ENCODE measurements around the gene PFDN5. TPM values are rescaled to one million over a fixed set of nuclear protein-coding genes. Genes with fewer than 3 reads are reported as not detected.

The PFDN5 gene
- total and polyA plus RNA-seq, 10 of the 15 experiments (the other 5 are each of a cell fraction or from before 2014, with no cell fraction given): 300 to 1,596 (median 495) TPM

- Histone ChIP-seq H2AFZ (ENCODE audit: control insufficient read depth, low read depth, low read length) (no peak overlapping the region), H4K20me1 (ENCODE audit: control insufficient read depth, insufficient read depth) (no peaks in the 10 kb centered on the region), H3K4me1 (ENCODE audit: control insufficient read depth, insufficient read depth, low read length) (no peaks in the 10 kb centered on the region), H3K27ac (ENCODE audit: control insufficient read depth, insufficient read depth) (no peak overlapping the region), H3K36me3 (ENCODE audit: control insufficient read depth in 2 of 2, insufficient read depth in 2 of 2, low read length in 1 of 2) (no peaks in the 10 kb centered on the region), H3K4me3 (no peak overlapping the region), H3K4me2 (ENCODE audit: control insufficient read depth, insufficient read depth) (no peak overlapping the region), H3K9ac (ENCODE audit: control insufficient read depth, insufficient read depth, low read length) (no peak overlapping the region), H3K27me3 (replicated peaks in 1 of 2; ENCODE audit: control insufficient read depth in 2 of 2, insufficient read depth in 2 of 2, low read length in 1 of 2) (peaks cover 3 to 4% of the 10 kb centered on the region in 2 experiments; a peak in 3 of 4 replicates), H3K9me3 (replicated peaks; ENCODE audit: control insufficient read depth, insufficient read depth, low read length) (no peaks in the 10 kb centered on the region), H3K79me2 (ENCODE audit: control insufficient read depth, insufficient read depth, low read length) (no peaks in the 10 kb centered on the region)
- no peak for DNase-seq (ENCODE audit: low read depth, low spot score)
- no peak for FAIRE-seq
- intact Hi-C loops (cut with micrococcal nuclease; ENCODE audit: unreplicated experiment): no loop called here
- no TSS peak for BruUV-seq (replicated peaks)
- ChIA-PET SMC1A (ENCODE audit: uncharacterized antibody, unreplicated experiment) (interaction anchor here (1.0 to 1.3 kb wide), 3 partner anchors 12 to 89 kb away, joined by 3 to 6 read pairs (median 4); no protein-coding TSS in a partner anchor), RAD21 (ENCODE audit: unreplicated experiment) (interaction anchor here (3.8 kb wide), 1 partner anchor 12 kb away, joined by 14 read pairs; no protein-coding TSS in a partner anchor), CTCF (interaction anchor here (1.0 to 15.1 kb wide), 6 partner anchors 8 to 176 kb away, joined by 3 to 240 read pairs (median 16); partner anchors contain the start of gene AAAS), POLR2A (interaction anchor here (1.1 kb wide), 1 partner anchor 11 kb away, joined by 3 read pairs; no protein-coding TSS in a partner anchor)
- TF ChIP-seq CTCF (IDR thresholded peaks at IDR 0.05 in 2 of 3, conservative IDR thresholded peaks at IDR 0.05 in 1 of 3; ENCODE audit: control insufficient read depth in 2 of 3, extremely low read depth in 1 of 3, insufficient read depth in 1 of 3, low read depth in 3 of 3, low read length in 3 of 3) (no peak), SMARCA5 (IDR thresholded peaks at IDR 0.05) (no peak), BHLHE40 (IDR thresholded peaks at IDR 0.05; ENCODE audit: borderline replicate concordance in 1 of 2, low read depth in 2 of 2, low read length in 1 of 2) (no peak), MEF2A (IDR thresholded peaks at IDR 0.05; ENCODE audit: insufficient read depth, low read depth, low read length) (no peak), RELB (IDR thresholded peaks at IDR 0.05; ENCODE audit: low read depth) (no peak), IRF4 (IDR thresholded peaks at IDR 0.05; ENCODE audit: low read depth, low read length) (no peak), ZNF274 (IDR thresholded peaks at IDR 0.05; ENCODE audit: insufficient read depth, insufficient read length) (no peak), IRF5 (IDR thresholded peaks at IDR 0.05; ENCODE audit: borderline replicate concordance) (no peak), KDM1A (IDR thresholded peaks at IDR 0.05; ENCODE audit: borderline replicate concordance) (no peak), HDGF (IDR thresholded peaks at IDR 0.05) (no peak), LARP7 (IDR thresholded peaks at IDR 0.05) (no peak), FOXK2 (IDR thresholded peaks at IDR 0.05) (no peak), ZNF384 (IDR thresholded peaks at IDR 0.05; ENCODE audit: borderline replicate concordance, low read depth, low read length) (no peak)
- in situ Hi-C loops (cut with MboI): no loop called here
- ATAC-seq: no peak
- WGBS (ENCODE audit: insufficient coverage, insufficient replicate concordance, low lambda C conversion rate, missing lambda C conversion rate): 89% methylated on average over 7 of the region's 15 CpGs
Observed at GRCh38 chr12:53332744-53333143, 37.4 kb downstream of the PFDN5 start.

All from GM12878 (cell line).